ENCODE data around the gene AMIGO1. TPM values are rescaled to one million over a fixed set of nuclear protein-coding genes. Genes with fewer than 3 reads are reported as not detected.

AMIGO1 gene
- total RNA-seq, 4 donors from 2014 or later = 7.7 to 19.3 (median 14.7) TPM

GRCh38 chr1:109503935-109504334 is 5.6 kb downstream of the AMIGO1 start:
- Histone ChIP-seq H3K9me3 (no peaks in the 10 kb centered on the region), H3K4me1 (peaks cover 0 to 58% (median 24%) of the 10 kb centered on the region in 3 donors), H3K27ac (peak overlapping the region in 1 of 4 donors; percentile 25), H3K36me3 (peaks cover 0 to 11% of the 10 kb centered on the region in 2 donors), H3K27me3 (no peaks in the 10 kb centered on the region), H3K4me3 (no peak overlapping the region)
- WGBS, 2 donors (ENCODE audit: low coverage in 1 of 2) = 56 to 61% methylated on average over 5 of the region's 5 CpGs
- no peak for TF ChIP-seq EP300 (IDR thresholded peaks at IDR 0.05)
- no peak for TF ChIP-seq CTCF (IDR thresholded peaks at IDR 0.05)
- TF ChIP-seq POLR2A (IDR thresholded peaks at IDR 0.05) = no peak
- no peak for TF ChIP-seq POLR2AphosphoS5 (IDR thresholded peaks at IDR 0.05)
- ATAC-seq = no peak

- H3K4me1 ChIP-seq = peaks cover 0 to 60% (median 24%) of the 10 kb centered on the region in 3 donors
- no peaks in the 10 kb centered on the region for H3K9me3 ChIP-seq
- no peak for ATAC-seq
- TF ChIP-seq POLR2AphosphoS5 (IDR thresholded peaks at IDR 0.05) (no peak), POLR2A (IDR thresholded peaks at IDR 0.05) (no peak), CTCF (IDR thresholded peaks at IDR 0.05) (no peak), EP300 (IDR thresholded peaks at IDR 0.05) (no peak)
- peaks cover 0 to 13% of the 10 kb centered on the region in 2 donors for H3K36me3 ChIP-seq
- no peaks in the 10 kb centered on the region for H3K27me3 ChIP-seq
- H3K27ac ChIP-seq = peak overlapping the region in 3 of 4 donors; percentile 59 to 73 (median 71)
- no peak overlapping the region for H3K4me3 ChIP-seq
- WGBS, 2 donors (ENCODE audit: low coverage in 1 of 2) = 73 to 75% methylated on average over 2 of the region's 3 CpGs
Observed at GRCh38 chr1:109502364-109502851, 7.1 kb downstream of the AMIGO1 start.

GRCh38 chr1:109501644-109502363 is 7.7 kb downstream of the AMIGO1 start:
- H3K27ac ChIP-seq = peak overlapping the region in 3 of 4 donors; percentile 59 to 73 (median 71)
- no peak for ATAC-seq
- no peaks in the 10 kb centered on the region for H3K9me3 ChIP-seq
- H3K4me3 ChIP-seq = no peak overlapping the region
- no peak for TF ChIP-seq POLR2AphosphoS5 (IDR thresholded peaks at IDR 0.05)
- TF ChIP-seq EP300 (IDR thresholded peaks at IDR 0.05) = no peak
- H3K27me3 ChIP-seq = no peaks in the 10 kb centered on the region
- H3K4me1 ChIP-seq = peaks cover 0 to 57% (median 24%) of the 10 kb centered on the region in 3 donors
- H3K36me3 ChIP-seq = peaks cover 0 to 16% of the 10 kb centered on the region in 2 donors
- 56% methylated on average over 3 of the region's 5 CpGs; no CpG with 5 or more reads in 1 of the 2 donors for WGBS, 2 donors (ENCODE audit: low coverage in 1 of 2)

GRCh38 chr1:109500941-109501381 is 8.6 kb downstream of the AMIGO1 start:
- Histone ChIP-seq H3K4me3 (no peak overlapping the region), H3K27ac (peak overlapping the region; percentile 37 to 73 (median 65)), H3K4me1 (peaks cover 0 to 63% (median 24%) of the 10 kb centered on the region in 3 donors), H3K36me3 (peaks cover 0 to 24% of the 10 kb centered on the region in 2 donors), H3K9me3 (no peaks in the 10 kb centered on the region), H3K27me3 (no peaks in the 10 kb centered on the region)
- TF ChIP-seq POLR2AphosphoS5 (IDR thresholded peaks at IDR 0.05) (peak; percentile 52), EP300 (IDR thresholded peaks at IDR 0.05) (no peak)
- ATAC-seq = peak; percentile 64
- 0 to 20% methylated on average over 2 to 5 of the region's 5 CpGs for WGBS, 2 donors (ENCODE audit: low coverage in 1 of 2)

- H3K27ac ChIP-seq = peak overlapping the region in 3 of 4 donors; percentile 59 to 73 (median 71)
- ATAC-seq = peak; percentile 22
- peaks cover 0 to 29% of the 10 kb centered on the region in 2 donors for H3K36me3 ChIP-seq
- 52 to 56% methylated on average over 2 to 3 of the region's 4 CpGs for WGBS, 2 donors (ENCODE audit: low coverage in 1 of 2)
- H3K4me1 ChIP-seq = peaks cover 0 to 73% (median 30%) of the 10 kb centered on the region in 3 donors
- no peaks in the 10 kb centered on the region for H3K27me3 ChIP-seq
- no peaks in the 10 kb centered on the region for H3K9me3 ChIP-seq
- TF ChIP-seq POLR2AphosphoS5 (IDR thresholded peaks at IDR 0.05) (no peak), CTCF (IDR thresholded peaks at IDR 0.05) (peak in 3 of 4 experiments; percentile 26 to 48 (median 35))
- no peak overlapping the region for H3K4me3 ChIP-seq
Observed at GRCh38 chr1:109499661-109500536, 9.6 kb downstream of the AMIGO1 start.
